Muscle layer of colon (tissue), 2 donors: ENCODE results near the gene PAX1.
A peak's percentile ranks its signal among the peaks of the same experiment; 100 is the strongest.

Experiments
- H3K27ac ChIP-seq: one replicate; pipeline ENCODE4 v1.7.0; 2013; ENCODE audit warnings: low read depth, mild to moderate bottlenecking, low read length, moderate library complexity
- H3K27me3 ChIP-seq, 2 donors: one replicate each; pipeline ENCODE4 v1.7.0; 2013; ENCODE audit warnings: low read length in 2 of 2, mild to moderate bottlenecking in 2 of 2; ENCODE audit not compliant: insufficient read depth in 2 of 2, control insufficient read depth in 1 of 2
- H3K36me3 ChIP-seq: one replicate; pipeline ENCODE4 v1.7.0; 2013; ENCODE audit warnings: mild to moderate bottlenecking, low read length; ENCODE audit not compliant: insufficient read depth
- H3K4me1 ChIP-seq: one replicate; pipeline ENCODE4 v1.7.0; 2013; ENCODE audit warnings: mild to moderate bottlenecking, low read length; ENCODE audit not compliant: insufficient read depth
- H3K4me3 ChIP-seq, 2 donors: one replicate each; pipeline ENCODE4 v1.7.0; 2013; ENCODE audit warnings: low read length in 2 of 2, low read depth in 1 of 2, mild to moderate bottlenecking in 1 of 2, moderate library complexity in 1 of 2
- H3K9ac ChIP-seq: one replicate; pipeline ENCODE4 v1.7.0; 2013; ENCODE audit warnings: low read length
- H3K9me3 ChIP-seq: one replicate; pipeline ENCODE4 v1.7.0; 2013; ENCODE audit warnings: mild to moderate bottlenecking, low read length
- donor health status: abdominal sarcoma.
- donor health status: Adenocarcinoma of cecum.

PAX1 gene

DNA sequence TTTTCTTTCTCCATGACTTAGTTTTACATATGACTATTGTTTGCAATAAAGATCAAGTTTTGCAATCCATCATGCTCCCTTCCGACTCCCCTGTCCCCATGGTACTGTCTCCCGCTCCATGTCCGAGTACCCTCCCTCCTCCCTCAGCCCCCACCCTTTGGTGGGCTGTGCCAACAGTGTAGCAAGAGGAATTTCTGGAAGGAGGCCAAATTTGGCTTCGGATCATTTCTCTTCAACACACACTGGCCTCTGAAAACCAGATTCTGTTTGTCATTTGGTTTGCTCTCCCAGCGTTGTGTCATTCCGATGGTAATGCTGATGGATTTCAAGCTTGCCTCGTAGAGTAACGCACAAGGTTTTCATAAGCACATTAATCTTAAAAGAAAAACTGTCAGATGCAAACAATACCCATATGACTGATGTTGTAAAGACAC, 22.9 kb upstream of the PAX1 start:
- Histone ChIP-seq H3K27me3 (no peaks in the 10 kb centered on the region), H3K36me3 (no peaks in the 10 kb centered on the region), H3K9me3 (no peaks in the 10 kb centered on the region), H3K9ac (no peak overlapping the region), H3K27ac (no peak overlapping the region), H3K4me1 (no peaks in the 10 kb centered on the region), H3K4me3 (no peak overlapping the region)

DNA sequence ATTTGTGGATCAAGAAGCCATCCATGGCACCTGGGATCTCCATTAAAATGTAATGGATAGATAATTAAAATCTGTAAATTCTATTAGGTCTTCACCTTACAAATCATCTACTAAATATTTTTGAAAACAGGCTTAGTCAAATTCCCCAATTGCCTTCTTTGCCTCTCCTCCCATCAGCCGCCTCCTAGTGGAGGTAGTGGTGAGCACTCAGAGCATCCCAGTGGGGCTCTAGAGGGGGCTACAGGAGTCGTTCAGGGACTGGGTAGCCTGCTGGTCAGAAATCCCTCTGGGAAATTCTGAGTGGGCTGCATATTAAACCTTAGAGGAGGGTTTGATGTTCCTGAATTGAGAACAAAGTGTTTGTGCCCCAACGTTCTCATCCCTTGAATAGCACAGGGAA, 20.8 kb upstream of the PAX1 start:
- no peaks in the 10 kb centered on the region for H3K9me3 ChIP-seq
- no peak overlapping the region for H3K27ac ChIP-seq
- H3K9ac ChIP-seq = no peak overlapping the region
- H3K4me1 ChIP-seq = no peaks in the 10 kb centered on the region
- H3K36me3 ChIP-seq = no peaks in the 10 kb centered on the region
- H3K4me3 ChIP-seq = no peak overlapping the region
- no peaks in the 10 kb centered on the region for H3K27me3 ChIP-seq

DNA sequence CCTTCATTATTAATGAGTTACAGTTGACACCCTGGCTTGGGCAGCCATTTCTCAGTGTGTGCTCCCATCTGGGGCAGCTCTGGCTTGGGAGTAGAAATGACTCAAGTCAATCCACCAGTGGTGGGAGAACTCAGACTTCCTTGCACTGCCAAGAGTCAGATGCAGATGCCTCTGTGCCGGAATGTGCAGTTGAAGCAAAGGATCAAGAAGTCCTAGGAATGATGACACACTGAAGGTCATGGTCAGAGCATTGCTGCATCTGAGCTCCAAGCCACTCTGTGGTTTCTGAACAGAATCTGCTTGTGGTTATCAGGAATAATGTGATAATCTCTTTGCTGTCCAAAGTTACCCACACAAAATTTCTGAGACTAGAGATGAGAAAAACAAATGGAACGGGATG, 19.5 kb upstream of the PAX1 start:
- Histone ChIP-seq H3K36me3 (no peaks in the 10 kb centered on the region), H3K4me3 (no peak overlapping the region), H3K9me3 (no peaks in the 10 kb centered on the region), H3K4me1 (no peaks in the 10 kb centered on the region), H3K27me3 (no peaks in the 10 kb centered on the region), H3K27ac (no peak overlapping the region), H3K9ac (no peak overlapping the region)

DNA sequence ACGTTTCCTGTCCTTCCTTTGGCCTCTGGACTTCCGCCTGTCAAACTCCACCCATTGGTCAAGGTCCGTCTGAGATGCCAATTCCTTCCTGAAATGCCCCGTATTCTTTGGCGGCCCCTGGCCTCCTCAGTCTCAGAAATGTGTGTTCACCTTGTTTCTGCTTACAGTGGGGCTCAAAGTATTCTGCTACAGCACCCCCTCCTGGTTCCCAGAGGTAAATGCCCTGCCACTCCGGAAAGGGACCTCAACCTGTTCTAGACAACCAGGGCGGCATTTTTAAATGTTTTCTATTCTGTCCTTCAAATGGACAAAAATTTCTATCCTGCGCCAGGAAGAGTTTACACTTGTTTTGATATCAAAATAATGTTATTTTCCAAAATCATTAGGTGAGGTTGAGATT, 12.1 kb upstream of the PAX1 start:
- H3K36me3 ChIP-seq = no peaks in the 10 kb centered on the region
- no peak overlapping the region for H3K9ac ChIP-seq
- no peak overlapping the region for H3K4me3 ChIP-seq
- no peaks in the 10 kb centered on the region for H3K4me1 ChIP-seq
- H3K27ac ChIP-seq = no peak overlapping the region
- H3K9me3 ChIP-seq = no peaks in the 10 kb centered on the region
- peaks cover 11 to 14% of the 10 kb centered on the region in 2 donors for H3K27me3 ChIP-seq

DNA sequence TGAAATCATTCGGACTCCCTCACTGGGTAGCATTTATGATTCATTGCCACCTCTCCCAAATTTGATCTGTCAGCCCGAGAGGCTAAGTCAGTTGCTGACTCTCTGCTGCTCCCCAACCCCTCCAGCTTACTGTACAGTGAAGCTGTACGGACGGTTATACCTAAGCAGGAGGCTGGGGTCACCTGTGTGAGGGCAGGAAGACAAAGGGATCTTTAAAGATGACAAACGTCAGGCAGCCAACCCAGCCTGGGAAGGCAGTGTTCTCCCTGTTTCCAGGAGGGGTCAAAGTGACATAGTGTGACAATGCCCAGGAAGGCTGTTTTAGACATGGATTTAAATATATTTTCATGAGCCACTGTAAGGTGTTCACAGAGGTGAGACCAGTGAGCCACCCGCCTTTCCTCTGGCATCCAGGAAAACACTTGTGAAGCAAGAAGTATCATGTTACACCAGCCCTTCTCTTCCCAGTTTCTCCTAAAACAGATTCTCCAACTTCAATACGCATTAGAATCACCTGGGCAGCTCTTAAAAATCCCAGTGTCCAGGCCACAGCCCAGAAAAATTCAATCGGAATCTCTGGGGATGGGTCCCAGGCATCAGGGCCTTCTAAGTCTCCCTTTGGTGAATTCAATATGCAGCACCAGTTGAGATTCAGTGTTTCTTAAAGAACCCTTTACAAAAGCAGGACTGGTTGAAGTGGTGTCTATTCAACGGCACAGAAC, 6.8 kb upstream of the PAX1 start:
- Histone ChIP-seq H3K4me3 (no peak overlapping the region), H3K36me3 (no peaks in the 10 kb centered on the region), H3K27ac (no peak overlapping the region), H3K9ac (no peak overlapping the region), H3K27me3 (peaks cover 53 to 61% of the 10 kb centered on the region in 2 donors), H3K4me1 (peaks cover 5% of the 10 kb centered on the region), H3K9me3 (peaks cover 4% of the 10 kb centered on the region)

DNA sequence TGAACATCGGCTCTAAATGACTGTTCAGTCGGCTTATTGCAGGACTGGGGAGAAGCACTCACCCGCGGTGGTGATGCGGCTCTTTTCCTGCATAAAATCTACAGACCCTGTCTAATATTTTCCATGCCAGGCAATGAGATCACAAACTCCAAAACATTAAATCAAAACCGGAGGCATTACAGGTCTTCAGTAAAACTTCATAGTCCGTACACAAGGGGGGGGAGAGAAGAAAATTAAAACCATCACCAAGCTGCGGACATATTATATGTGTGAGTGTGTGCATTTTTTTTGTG, 6.3 kb upstream of the PAX1 start:
- Histone ChIP-seq H3K27ac (no peak overlapping the region), H3K9me3 (peaks cover 4% of the 10 kb centered on the region), H3K9ac (no peak overlapping the region), H3K27me3 (peaks cover 58 to 67% of the 10 kb centered on the region in 2 donors), H3K4me1 (peaks cover 5% of the 10 kb centered on the region), H3K4me3 (no peak overlapping the region), H3K36me3 (no peaks in the 10 kb centered on the region)

DNA sequence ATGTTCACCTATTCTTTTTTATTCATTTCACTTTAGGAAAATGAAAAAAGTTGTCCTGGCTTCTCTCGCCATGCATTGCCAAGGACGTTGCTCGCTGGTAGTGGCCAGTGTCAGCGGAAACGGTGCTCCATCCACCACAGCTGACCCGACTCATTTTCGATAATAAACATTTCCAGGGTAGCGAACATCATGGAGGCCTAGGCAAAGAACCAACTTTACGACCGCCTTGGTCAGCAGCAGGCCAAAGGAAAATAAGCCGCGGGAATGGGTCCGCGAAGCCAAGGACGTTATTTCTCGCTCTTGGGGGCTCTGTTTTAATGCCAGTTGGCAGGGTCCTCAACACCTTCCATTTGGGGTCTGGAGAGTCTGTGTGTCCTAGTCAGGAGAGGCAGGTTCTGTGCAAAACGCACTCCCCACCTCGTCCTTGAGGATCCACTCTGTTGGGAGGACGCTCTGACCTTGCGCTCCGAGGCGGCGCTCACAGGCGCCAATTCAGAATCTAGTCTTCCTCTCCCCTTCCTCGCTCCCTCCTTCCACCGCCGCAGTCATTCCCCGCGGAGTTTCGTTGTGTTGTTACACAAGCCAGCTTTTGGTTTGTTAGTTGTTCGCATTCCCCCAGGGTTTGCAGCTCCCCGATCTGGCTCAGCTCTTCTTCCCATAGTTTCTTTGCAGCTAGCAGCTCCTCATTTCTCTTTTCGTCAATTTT, 4.1 kb upstream of the PAX1 start:
- peaks cover 77 to 82% of the 10 kb centered on the region in 2 donors for H3K27me3 ChIP-seq
- peaks cover 4% of the 10 kb centered on the region for H3K9me3 ChIP-seq
- no peaks in the 10 kb centered on the region for H3K36me3 ChIP-seq
- H3K27ac ChIP-seq = no peak overlapping the region
- no peak overlapping the region for H3K4me3 ChIP-seq
- no peak overlapping the region for H3K9ac ChIP-seq
- peaks cover 14% of the 10 kb centered on the region for H3K4me1 ChIP-seq

DNA sequence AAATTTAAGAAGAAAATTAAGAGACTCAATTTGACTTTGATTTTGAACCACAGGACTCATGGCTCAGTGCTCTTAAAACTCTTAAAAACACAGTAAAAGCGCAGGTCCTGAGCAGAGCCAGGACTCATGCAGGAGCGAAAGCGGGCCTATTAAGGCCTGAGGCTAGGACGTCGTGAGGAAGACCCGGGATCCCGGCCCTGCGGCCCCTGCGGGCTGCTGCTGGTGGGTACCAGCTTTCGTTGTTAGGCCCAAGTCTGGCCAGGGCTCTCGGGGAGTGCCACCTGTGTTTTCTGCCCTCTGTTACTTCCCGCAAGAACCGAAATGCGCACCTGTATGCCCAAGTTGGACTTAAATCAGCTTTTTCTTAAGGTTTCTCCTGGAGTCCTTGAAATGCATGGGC, 3.4 kb upstream of the PAX1 start:
- Histone ChIP-seq H3K4me1 (peaks cover 14% of the 10 kb centered on the region), H3K4me3 (no peak overlapping the region), H3K9me3 (peaks cover 5% of the 10 kb centered on the region), H3K27ac (no peak overlapping the region), H3K36me3 (no peaks in the 10 kb centered on the region), H3K9ac (no peak overlapping the region), H3K27me3 (peaks cover 84 to 85% of the 10 kb centered on the region in 2 donors)

DNA sequence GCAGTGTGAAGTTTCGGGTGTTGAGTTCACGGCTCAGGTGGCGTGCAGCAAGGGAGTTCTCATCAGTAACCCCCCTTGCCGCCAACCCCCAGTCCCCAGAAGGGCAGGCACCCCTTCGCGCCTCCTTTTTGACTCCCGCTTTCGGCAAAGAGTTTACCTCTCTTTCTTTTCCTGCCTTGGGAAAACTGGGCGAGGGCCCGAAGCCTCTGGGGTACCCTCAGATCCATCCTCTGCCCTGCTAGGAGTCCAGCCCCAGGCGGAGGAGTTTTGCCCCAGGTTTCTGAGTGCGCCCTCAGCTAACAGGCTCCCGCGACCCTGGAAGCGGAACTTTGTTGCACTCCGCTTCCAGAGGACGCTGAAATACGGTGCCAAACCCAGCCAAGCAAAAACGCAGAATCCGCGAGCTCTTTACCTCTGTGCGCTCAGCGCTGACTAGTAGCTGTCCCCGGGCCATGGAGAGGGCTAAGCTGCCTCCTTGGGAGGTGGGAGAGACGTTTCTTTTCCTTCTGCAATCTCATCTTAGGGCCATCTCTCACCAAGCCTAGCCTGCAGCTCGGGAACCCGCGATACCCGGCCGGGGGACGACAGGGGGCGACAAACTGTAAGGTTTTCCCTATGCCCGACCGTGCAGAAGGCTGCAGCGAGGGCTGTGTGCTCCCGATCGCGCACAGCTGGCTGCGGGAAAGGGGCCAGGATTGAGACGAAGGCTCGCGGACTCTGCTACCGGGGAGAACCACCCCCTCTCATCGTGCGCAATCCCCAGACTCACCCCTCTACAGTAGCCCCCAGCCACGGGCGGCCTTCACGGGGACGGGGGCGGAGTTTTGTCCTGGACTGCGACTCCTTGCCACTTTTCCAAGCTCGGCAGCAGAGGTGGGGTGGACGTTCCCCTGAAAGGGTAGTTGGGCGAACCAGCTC, 2.7 kb upstream of the PAX1 start:
- peaks cover 14% of the 10 kb centered on the region for H3K4me1 ChIP-seq
- H3K4me3 ChIP-seq = peak overlapping the region; percentile 31 to 47
- H3K27ac ChIP-seq = no peak overlapping the region
- H3K9ac ChIP-seq = no peak overlapping the region
- no peaks in the 10 kb centered on the region for H3K36me3 ChIP-seq
- H3K9me3 ChIP-seq = peaks cover 9% of the 10 kb centered on the region
- peaks cover 87 to 91% of the 10 kb centered on the region in 2 donors for H3K27me3 ChIP-seq

DNA sequence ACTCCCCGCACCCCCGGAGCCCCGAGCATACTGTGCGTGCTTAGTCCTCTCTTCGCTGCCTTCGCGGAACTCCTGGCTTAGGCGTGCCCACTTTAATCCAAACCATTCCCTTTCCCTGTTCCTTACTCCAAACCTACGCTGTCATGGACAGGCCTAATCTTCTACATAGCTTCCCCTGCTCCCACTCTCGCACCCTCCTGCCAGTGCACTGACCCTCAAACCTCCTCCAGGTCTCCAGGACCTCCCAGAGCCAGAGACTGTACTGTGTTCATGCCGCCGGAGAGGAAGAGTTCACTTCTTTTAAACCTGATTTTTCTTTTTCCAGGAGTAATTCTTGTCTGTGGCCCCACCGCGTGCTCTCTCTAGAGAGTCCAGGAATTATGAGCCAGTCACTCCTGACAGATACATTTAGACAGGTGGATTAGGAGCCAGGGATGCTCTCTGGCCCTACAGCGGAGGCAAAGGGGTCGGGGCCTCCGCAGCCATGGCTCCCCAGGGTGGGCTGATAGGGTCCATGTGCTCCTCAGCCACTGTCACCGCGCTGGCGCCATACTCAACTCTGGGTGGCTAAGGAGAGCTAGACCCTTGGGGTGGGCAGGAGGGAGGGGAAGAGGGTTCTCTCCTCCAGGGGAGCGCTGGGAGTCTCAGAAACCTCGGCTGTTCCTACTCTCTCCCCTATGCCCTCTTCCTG, 1.6 kb upstream of the PAX1 start:
- Histone ChIP-seq H3K27me3 (peaks cover 86 to 91% of the 10 kb centered on the region in 2 donors), H3K36me3 (no peaks in the 10 kb centered on the region), H3K4me3 (peak overlapping the region in 1 of 2 donors; percentile 47), H3K9ac (no peak overlapping the region), H3K9me3 (peaks cover 9% of the 10 kb centered on the region), H3K4me1 (peaks cover 14% of the 10 kb centered on the region), H3K27ac (no peak overlapping the region)
